ENCODE results near the gene SOX6. TPM values are rescaled to one million over a fixed set of nuclear protein-coding genes. Genes with fewer than 3 reads are reported as not detected.

The SOX6 gene
- polyA plus RNA-seq, 1 of the 3 experiments (the other 2 are of a cell fraction), result 0.03 TPM

DNA sequence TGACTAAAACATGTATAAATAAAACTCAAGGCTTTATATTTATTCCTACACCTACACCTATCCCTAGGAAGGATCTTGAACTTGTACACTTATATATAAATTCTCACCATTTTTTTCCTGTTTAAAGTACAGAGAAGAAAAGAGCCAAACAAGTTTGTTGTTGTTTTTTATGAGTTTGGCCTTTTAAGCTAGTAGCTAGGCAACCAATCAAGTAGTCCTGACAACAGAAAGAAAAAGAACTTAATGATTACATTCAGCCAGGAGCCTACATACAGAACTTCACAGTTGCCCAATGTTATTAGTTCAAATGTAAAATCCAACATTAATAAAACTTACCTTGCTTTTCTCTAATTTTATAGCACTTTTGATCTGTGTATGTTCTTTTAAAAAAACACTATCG, 316.2 kb downstream of the SOX6 start:
- no peak overlapping the region for H3K4me3 ChIP-seq (ENCODE audit: low read depth in 2 of 2, low read length in 1 of 2)
- H3K79me2 ChIP-seq (ENCODE audit: insufficient read depth), result no peaks in the 10 kb centered on the region
- no peak overlapping the region for H3K27ac ChIP-seq (ENCODE audit: low read depth in 2 of 2, low read length in 1 of 2)
- no peak for DNase-seq
- ChIA-PET POLR2A (no interaction called here), CTCF (interaction anchor here (2.0 kb wide), 1 partner anchor 19 kb away, joined by 6 read pairs; no protein-coding TSS in a partner anchor)
- TF ChIP-seq YY1 (IDR thresholded peaks at IDR 0.05; ENCODE audit: low read depth) (no peak), FOSL2 (IDR thresholded peaks at IDR 0.05; ENCODE audit: borderline replicate concordance, low read depth) (no peak), CHD2 (IDR thresholded peaks at IDR 0.05; ENCODE audit: low read length, partially characterized antibody) (no peak), JUND (IDR thresholded peaks at IDR 0.05) (no peak), MEF2A (IDR thresholded peaks at IDR 0.05; ENCODE audit: borderline replicate concordance, low read depth) (no peak), NFIC (IDR thresholded peaks at IDR 0.05; ENCODE audit: borderline replicate concordance) (no peak), SIN3A (IDR thresholded peaks at IDR 0.05; ENCODE audit: borderline replicate concordance, low read depth, low read length) (no peak), TCF12 (IDR thresholded peaks at IDR 0.05) (no peak), POLR2AphosphoS5 (IDR thresholded peaks at IDR 0.05; ENCODE audit: low read depth, low read length) (no peak), GATA2 (CRISPR knock-in tag; IDR thresholded peaks at IDR 0.05) (no peak)
- TF ChIP-seq, protein P1, sequence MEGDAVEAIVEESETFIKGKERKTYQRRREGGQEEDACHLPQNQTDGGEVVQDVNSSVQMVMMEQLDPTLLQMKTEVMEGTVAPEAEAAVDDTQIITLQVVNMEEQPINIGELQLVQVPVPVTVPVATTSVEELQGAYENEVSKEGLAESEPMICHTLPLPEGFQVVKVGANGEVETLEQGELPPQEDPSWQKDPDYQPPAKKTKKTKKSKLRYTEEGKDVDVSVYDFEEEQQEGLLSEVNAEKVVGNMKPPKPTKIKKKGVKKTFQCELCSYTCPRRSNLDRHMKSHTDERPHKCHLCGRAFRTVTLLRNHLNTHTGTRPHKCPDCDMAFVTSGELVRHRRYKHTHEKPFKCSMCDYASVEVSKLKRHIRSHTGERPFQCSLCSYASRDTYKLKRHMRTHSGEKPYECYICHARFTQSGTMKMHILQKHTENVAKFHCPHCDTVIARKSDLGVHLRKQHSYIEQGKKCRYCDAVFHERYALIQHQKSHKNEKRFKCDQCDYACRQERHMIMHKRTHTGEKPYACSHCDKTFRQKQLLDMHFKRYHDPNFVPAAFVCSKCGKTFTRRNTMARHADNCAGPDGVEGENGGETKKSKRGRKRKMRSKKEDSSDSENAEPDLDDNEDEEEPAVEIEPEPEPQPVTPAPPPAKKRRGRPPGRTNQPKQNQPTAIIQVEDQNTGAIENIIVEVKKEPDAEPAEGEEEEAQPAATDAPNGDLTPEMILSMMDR (IDR thresholded peaks at IDR 0.05), result no peak
- TF ChIP-seq, protein P2, sequence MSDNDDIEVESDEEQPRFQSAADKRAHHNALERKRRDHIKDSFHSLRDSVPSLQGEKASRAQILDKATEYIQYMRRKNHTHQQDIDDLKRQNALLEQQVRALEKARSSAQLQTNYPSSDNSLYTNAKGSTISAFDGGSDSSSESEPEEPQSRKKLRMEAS (IDR thresholded peaks at IDR 0.05; ENCODE audit: low read depth), result no peak
- TF ChIP-seq, protein P3, sequence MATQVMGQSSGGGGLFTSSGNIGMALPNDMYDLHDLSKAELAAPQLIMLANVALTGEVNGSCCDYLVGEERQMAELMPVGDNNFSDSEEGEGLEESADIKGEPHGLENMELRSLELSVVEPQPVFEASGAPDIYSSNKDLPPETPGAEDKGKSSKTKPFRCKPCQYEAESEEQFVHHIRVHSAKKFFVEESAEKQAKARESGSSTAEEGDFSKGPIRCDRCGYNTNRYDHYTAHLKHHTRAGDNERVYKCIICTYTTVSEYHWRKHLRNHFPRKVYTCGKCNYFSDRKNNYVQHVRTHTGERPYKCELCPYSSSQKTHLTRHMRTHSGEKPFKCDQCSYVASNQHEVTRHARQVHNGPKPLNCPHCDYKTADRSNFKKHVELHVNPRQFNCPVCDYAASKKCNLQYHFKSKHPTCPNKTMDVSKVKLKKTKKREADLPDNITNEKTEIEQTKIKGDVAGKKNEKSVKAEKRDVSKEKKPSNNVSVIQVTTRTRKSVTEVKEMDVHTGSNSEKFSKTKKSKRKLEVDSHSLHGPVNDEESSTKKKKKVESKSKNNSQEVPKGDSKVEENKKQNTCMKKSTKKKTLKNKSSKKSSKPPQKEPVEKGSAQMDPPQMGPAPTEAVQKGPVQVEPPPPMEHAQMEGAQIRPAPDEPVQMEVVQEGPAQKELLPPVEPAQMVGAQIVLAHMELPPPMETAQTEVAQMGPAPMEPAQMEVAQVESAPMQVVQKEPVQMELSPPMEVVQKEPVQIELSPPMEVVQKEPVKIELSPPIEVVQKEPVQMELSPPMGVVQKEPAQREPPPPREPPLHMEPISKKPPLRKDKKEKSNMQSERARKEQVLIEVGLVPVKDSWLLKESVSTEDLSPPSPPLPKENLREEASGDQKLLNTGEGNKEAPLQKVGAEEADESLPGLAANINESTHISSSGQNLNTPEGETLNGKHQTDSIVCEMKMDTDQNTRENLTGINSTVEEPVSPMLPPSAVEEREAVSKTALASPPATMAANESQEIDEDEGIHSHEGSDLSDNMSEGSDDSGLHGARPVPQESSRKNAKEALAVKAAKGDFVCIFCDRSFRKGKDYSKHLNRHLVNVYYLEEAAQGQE (IDR thresholded peaks at IDR 0.05; ENCODE audit: low read depth, low read length), result no peak
- TF ChIP-seq, protein P4, sequence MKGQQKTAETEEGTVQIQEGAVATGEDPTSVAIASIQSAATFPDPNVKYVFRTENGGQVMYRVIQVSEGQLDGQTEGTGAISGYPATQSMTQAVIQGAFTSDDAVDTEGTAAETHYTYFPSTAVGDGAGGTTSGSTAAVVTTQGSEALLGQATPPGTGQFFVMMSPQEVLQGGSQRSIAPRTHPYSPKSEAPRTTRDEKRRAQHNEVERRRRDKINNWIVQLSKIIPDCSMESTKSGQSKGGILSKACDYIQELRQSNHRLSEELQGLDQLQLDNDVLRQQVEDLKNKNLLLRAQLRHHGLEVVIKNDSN (IDR thresholded peaks at IDR 0.05; ENCODE audit: borderline replicate concordance, low read depth), result no peak
- H3K36me3 ChIP-seq (replicated peaks in 1 of 2; ENCODE audit: control insufficient read depth in 1 of 2, insufficient read depth in 2 of 2, low read length in 1 of 2), result no peaks in the 10 kb centered on the region
- H2AFZ ChIP-seq (ENCODE audit: low read depth), result no peak overlapping the region
- no peak overlapping the region for H3K9ac ChIP-seq
- H3K27me3 ChIP-seq (ENCODE audit: insufficient read depth), result no peaks in the 10 kb centered on the region
- H3K4me2 ChIP-seq, result no peak overlapping the region
- WGBS (ENCODE audit: low lambda C conversion rate), result 79% methylated on average over 1 of the region's 1 CpG
- H3K9me3 ChIP-seq, result no peaks in the 10 kb centered on the region
- no peaks in the 10 kb centered on the region for H4K20me1 ChIP-seq (ENCODE audit: insufficient read depth)
- H3F3A ChIP-seq (replicated peaks; ENCODE audit: insufficient read depth), result no peaks in the 10 kb centered on the region
- no peaks in the 10 kb centered on the region for H3K9me2 ChIP-seq
- H3K4me1 ChIP-seq (ENCODE audit: control insufficient read depth in 1 of 2, insufficient read depth in 2 of 2, low read depth in 1 of 2, low read length in 1 of 2), result no peaks in the 10 kb centered on the region

All from SK-N-SH (cell line).